Measurements from ENCODE around the gene AFF3. TPM values are rescaled to one million over a fixed set of nuclear protein-coding genes. Genes with fewer than 3 reads are reported as not detected.
"Not testable (repeated sequence)": the region's sequence is repeated elsewhere in the genome, so short reads cannot be mapped to it uniquely, and the experiment has no call there.

The AFF3 gene
- total and polyA plus RNA-seq, 2 donors (not counting 1 experiment from before 2014, with no cell fraction given), result 0.50 to 2.5 TPM

GRCh38 chr2:100103527-100104252, 38.7 kb downstream of the AFF3 start:
- not testable (repeated sequence) for H3K79me2 ChIP-seq (ENCODE audit: control insufficient read depth, insufficient read depth, low read length); H3K9ac ChIP-seq (ENCODE audit: insufficient read depth, low read length); H3K4me3 ChIP-seq (replicated peaks in 1 of 4; ENCODE audit: control extremely low read depth in 1 of 4, insufficient read depth in 1 of 4, low read depth in 3 of 4, low read length in 4 of 4); H3K4me1 ChIP-seq (ENCODE audit: control insufficient read depth, extremely low read depth, insufficient read depth, low read length); H3K27ac ChIP-seq (ENCODE audit: insufficient read depth, low read length); H3K9me3 ChIP-seq (ENCODE audit: control insufficient read depth, insufficient read depth, low read depth, low read length); H3K4me2 ChIP-seq (ENCODE audit: extremely low read depth, insufficient read depth, low read length); H4K20me1 ChIP-seq (ENCODE audit: control insufficient read depth, extremely low read depth, insufficient read depth, low read length); H3K36me3 ChIP-seq (ENCODE audit: control insufficient read depth, insufficient read depth, low read length); H2AFZ ChIP-seq (ENCODE audit: low read length); DNase-seq (ENCODE audit: low read depth in 2 of 2)
- H3K27me3 ChIP-seq (ENCODE audit: control insufficient read depth, insufficient read depth, low read length), result peaks cover 26% of the 10 kb centered on the region
- TF ChIP-seq EZH2 (IDR thresholded peaks at IDR 0.05; ENCODE audit: low read length, missing control alignments), result peak; percentile 50

GRCh38 chr2:100102466-100103180, 39.8 kb downstream of the AFF3 start:
- H3K4me1 ChIP-seq (ENCODE audit: control insufficient read depth, extremely low read depth, insufficient read depth, low read length), result not testable (repeated sequence)

GRCh38 chr2:100098855-100099254, 43.5 kb downstream of the AFF3 start:
- H2AFZ ChIP-seq (ENCODE audit: low read length); H3K79me2 ChIP-seq (ENCODE audit: control insufficient read depth, insufficient read depth, low read length); H3K27me3 ChIP-seq (ENCODE audit: control insufficient read depth, insufficient read depth, low read length); H3K27ac ChIP-seq (ENCODE audit: insufficient read depth, low read length); H3K9ac ChIP-seq (ENCODE audit: insufficient read depth, low read length); H3K36me3 ChIP-seq (ENCODE audit: control insufficient read depth, insufficient read depth, low read length); DNase-seq (ENCODE audit: low read depth in 2 of 2); H3K4me2 ChIP-seq (ENCODE audit: extremely low read depth, insufficient read depth, low read length); H4K20me1 ChIP-seq (ENCODE audit: control insufficient read depth, extremely low read depth, insufficient read depth, low read length); H3K9me3 ChIP-seq (ENCODE audit: control insufficient read depth, insufficient read depth, low read depth, low read length); H3K4me3 ChIP-seq (replicated peaks in 1 of 4; ENCODE audit: control extremely low read depth in 1 of 4, insufficient read depth in 1 of 4, low read depth in 3 of 4, low read length in 4 of 4); H3K4me1 ChIP-seq (ENCODE audit: control insufficient read depth, extremely low read depth, insufficient read depth, low read length): not testable (repeated sequence)

More at GRCh38 chr2:100102466-100103180, 39.8 kb downstream of the AFF3 start:
- H3K9ac ChIP-seq (ENCODE audit: insufficient read depth, low read length); H3K36me3 ChIP-seq (ENCODE audit: control insufficient read depth, insufficient read depth, low read length); H3K27ac ChIP-seq (ENCODE audit: insufficient read depth, low read length); H3K9me3 ChIP-seq (ENCODE audit: control insufficient read depth, insufficient read depth, low read depth, low read length); H3K79me2 ChIP-seq (ENCODE audit: control insufficient read depth, insufficient read depth, low read length); H2AFZ ChIP-seq (ENCODE audit: low read length); H3K4me2 ChIP-seq (ENCODE audit: extremely low read depth, insufficient read depth, low read length); H4K20me1 ChIP-seq (ENCODE audit: control insufficient read depth, extremely low read depth, insufficient read depth, low read length); H3K4me3 ChIP-seq (replicated peaks in 1 of 4; ENCODE audit: control extremely low read depth in 1 of 4, insufficient read depth in 1 of 4, low read depth in 3 of 4, low read length in 4 of 4); DNase-seq (ENCODE audit: low read depth in 2 of 2): not testable (repeated sequence)
- H3K27me3 ChIP-seq (ENCODE audit: control insufficient read depth, insufficient read depth, low read length), result peaks cover 21% of the 10 kb centered on the region

- not testable (repeated sequence) for DNase-seq (ENCODE audit: low read depth in 2 of 2); H3K4me3 ChIP-seq (replicated peaks in 1 of 4; ENCODE audit: control extremely low read depth in 1 of 4, insufficient read depth in 1 of 4, low read depth in 3 of 4, low read length in 4 of 4); H3K27ac ChIP-seq (ENCODE audit: insufficient read depth, low read length); H3K9ac ChIP-seq (ENCODE audit: insufficient read depth, low read length); H3K4me1 ChIP-seq (ENCODE audit: control insufficient read depth, extremely low read depth, insufficient read depth, low read length); H3K27me3 ChIP-seq (ENCODE audit: control insufficient read depth, insufficient read depth, low read length); H3K9me3 ChIP-seq (ENCODE audit: control insufficient read depth, insufficient read depth, low read depth, low read length); H2AFZ ChIP-seq (ENCODE audit: low read length); H3K79me2 ChIP-seq (ENCODE audit: control insufficient read depth, insufficient read depth, low read length); H4K20me1 ChIP-seq (ENCODE audit: control insufficient read depth, extremely low read depth, insufficient read depth, low read length); H3K36me3 ChIP-seq (ENCODE audit: control insufficient read depth, insufficient read depth, low read length); H3K4me2 ChIP-seq (ENCODE audit: extremely low read depth, insufficient read depth, low read length)
Measured at GRCh38 chr2:100097611-100098294, 44.6 kb downstream of the AFF3 start.

GRCh38 chr2:100095845-100096244, 46.5 kb downstream of the AFF3 start:
- not testable (repeated sequence) for H3K27me3 ChIP-seq (ENCODE audit: control insufficient read depth, insufficient read depth, low read length); H3K4me3 ChIP-seq (replicated peaks in 1 of 4; ENCODE audit: control extremely low read depth in 1 of 4, insufficient read depth in 1 of 4, low read depth in 3 of 4, low read length in 4 of 4); H3K79me2 ChIP-seq (ENCODE audit: control insufficient read depth, insufficient read depth, low read length); H3K27ac ChIP-seq (ENCODE audit: insufficient read depth, low read length); H3K9me3 ChIP-seq (ENCODE audit: control insufficient read depth, insufficient read depth, low read depth, low read length); H2AFZ ChIP-seq (ENCODE audit: low read length); H4K20me1 ChIP-seq (ENCODE audit: control insufficient read depth, extremely low read depth, insufficient read depth, low read length); H3K9ac ChIP-seq (ENCODE audit: insufficient read depth, low read length); DNase-seq (ENCODE audit: low read depth in 2 of 2); H3K4me2 ChIP-seq (ENCODE audit: extremely low read depth, insufficient read depth, low read length); H3K4me1 ChIP-seq (ENCODE audit: control insufficient read depth, extremely low read depth, insufficient read depth, low read length); H3K36me3 ChIP-seq (ENCODE audit: control insufficient read depth, insufficient read depth, low read length)

- not testable (repeated sequence) for H3K4me3 ChIP-seq (replicated peaks in 1 of 4; ENCODE audit: control extremely low read depth in 1 of 4, insufficient read depth in 1 of 4, low read depth in 3 of 4, low read length in 4 of 4); H3K36me3 ChIP-seq (ENCODE audit: control insufficient read depth, insufficient read depth, low read length); H3K4me2 ChIP-seq (ENCODE audit: extremely low read depth, insufficient read depth, low read length); H3K4me1 ChIP-seq (ENCODE audit: control insufficient read depth, extremely low read depth, insufficient read depth, low read length); H3K9me3 ChIP-seq (ENCODE audit: control insufficient read depth, insufficient read depth, low read depth, low read length); H3K27ac ChIP-seq (ENCODE audit: insufficient read depth, low read length); H3K27me3 ChIP-seq (ENCODE audit: control insufficient read depth, insufficient read depth, low read length); H2AFZ ChIP-seq (ENCODE audit: low read length); H4K20me1 ChIP-seq (ENCODE audit: control insufficient read depth, extremely low read depth, insufficient read depth, low read length); H3K79me2 ChIP-seq (ENCODE audit: control insufficient read depth, insufficient read depth, low read length); DNase-seq (ENCODE audit: low read depth in 2 of 2); H3K9ac ChIP-seq (ENCODE audit: insufficient read depth, low read length)
Measured at GRCh38 chr2:100091807-100092206, 50.6 kb downstream of the AFF3 start.

All from fibroblast of lung (primary cell).